ENCODE data around the gene MEGF6. TPM values are rescaled to one million over a fixed set of nuclear protein-coding genes. Genes with fewer than 3 reads are reported as not detected.

Gene MEGF6
- total and polyA plus RNA-seq, 9 of the 15 experiments (the other 6 are each of a cell fraction or from before 2014, with no cell fraction given), result 0.03 to 1.7 (median 0.24) TPM; not detected in 3

DNA sequence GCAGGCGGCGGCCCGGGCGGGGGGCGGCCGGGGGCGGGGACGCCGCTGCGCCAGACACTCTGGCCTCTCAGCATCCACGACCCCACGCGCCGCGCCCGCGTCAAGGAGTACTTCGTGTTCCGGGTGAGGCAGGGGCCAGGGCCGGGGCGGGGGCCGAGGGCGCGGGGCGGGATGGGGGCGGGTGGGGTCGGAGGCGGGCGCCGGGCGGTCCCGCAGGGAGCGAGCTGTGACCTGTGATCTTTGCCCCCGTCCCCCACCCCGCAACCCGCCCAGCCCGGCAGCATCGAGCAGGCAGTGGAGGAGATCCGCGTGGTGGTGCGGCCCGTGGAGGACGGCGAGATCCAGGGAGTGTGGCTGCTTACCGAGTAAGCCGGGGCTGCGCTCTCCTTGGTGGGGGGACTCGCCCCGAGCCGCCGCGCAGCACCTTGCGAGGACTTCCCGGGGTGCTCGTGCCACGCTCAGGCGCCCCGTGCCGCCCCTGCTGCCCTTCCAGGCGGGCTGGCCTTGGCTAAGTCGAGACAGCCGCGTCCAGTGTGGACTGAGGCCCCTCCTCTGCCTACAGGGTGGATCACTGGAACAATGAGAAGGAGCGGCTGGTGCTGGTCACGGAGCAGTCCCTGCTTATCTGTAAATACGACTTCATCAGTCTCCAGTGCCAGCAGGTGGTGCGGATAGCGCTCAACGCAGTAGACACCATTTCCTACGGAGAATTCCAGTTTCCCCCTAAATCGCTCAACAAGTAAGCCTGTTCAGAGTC, 14.0 kb upstream of the MEGF6 start (continued):
- no peak for TF ChIP-seq ZNF592 (IDR thresholded peaks at IDR 0.05)
- no peak for TF ChIP-seq SREBF2 (CRISPR knock-in tag; IDR thresholded peaks at IDR 0.05)
- TF ChIP-seq NCOA6 (IDR thresholded peaks at IDR 0.05), result no peak
- no peak for TF ChIP-seq ZBTB12 (CRISPR knock-in tag; IDR thresholded peaks at IDR 0.05)
- TF ChIP-seq IRF9 (tag; IDR thresholded peaks at IDR 0.05), result no peak
- TF ChIP-seq TOE1 (IDR thresholded peaks at IDR 0.05; ENCODE audit: borderline replicate concordance), result no peak
- no peak for TF ChIP-seq TOE1 (CRISPR knock-in tag; IDR thresholded peaks at IDR 0.05; ENCODE audit: borderline replicate concordance, low read depth)
- TF ChIP-seq, protein P1, sequence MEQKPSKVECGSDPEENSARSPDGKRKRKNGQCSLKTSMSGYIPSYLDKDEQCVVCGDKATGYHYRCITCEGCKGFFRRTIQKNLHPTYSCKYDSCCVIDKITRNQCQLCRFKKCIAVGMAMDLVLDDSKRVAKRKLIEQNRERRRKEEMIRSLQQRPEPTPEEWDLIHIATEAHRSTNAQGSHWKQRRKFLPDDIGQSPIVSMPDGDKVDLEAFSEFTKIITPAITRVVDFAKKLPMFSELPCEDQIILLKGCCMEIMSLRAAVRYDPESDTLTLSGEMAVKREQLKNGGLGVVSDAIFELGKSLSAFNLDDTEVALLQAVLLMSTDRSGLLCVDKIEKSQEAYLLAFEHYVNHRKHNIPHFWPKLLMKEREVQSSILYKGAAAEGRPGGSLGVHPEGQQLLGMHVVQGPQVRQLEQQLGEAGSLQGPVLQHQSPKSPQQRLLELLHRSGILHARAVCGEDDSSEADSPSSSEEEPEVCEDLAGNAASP (IDR thresholded peaks at IDR 0.05), result no peak
- no peak for TF ChIP-seq THAP7 (CRISPR knock-in tag; IDR thresholded peaks at IDR 0.05)
- no peak for TF ChIP-seq CEBPG (CRISPR knock-in tag; IDR thresholded peaks at IDR 0.05)
- TF ChIP-seq CEBPG (tag; conservative IDR thresholded peaks at IDR 0.05 in 1 of 2, IDR thresholded peaks at IDR 0.05 in 1 of 2), result no peak
- TF ChIP-seq RCOR1 (IDR thresholded peaks at IDR 0.05; ENCODE audit: borderline replicate concordance in 1 of 2, low read depth in 2 of 2, low read length in 2 of 2), result no peak

All from K562 (cell line).